GM23248 (cell line): ENCODE measurements around the gene NDUFAF2. TPM values are rescaled to one million over a fixed set of nuclear protein-coding genes. Genes with fewer than 3 reads are reported as not detected.

Experiments used
- DNase-seq: peaks from one replicate; pipeline ENCODE4 v3.0.0-alpha.2; 2015
- H2AFZ ChIP-seq: fragments of 200-600 bp; sonication (generic); 2 replicates; pipeline ENCODE4 v1.6.1; 2016; ENCODE audit warnings: antibody characterized with exemption
- H3F3A ChIP-seq: fragments of 200-600 bp; sonication (generic); 2 replicates; pipeline ENCODE4 v1.6.1; 2016; ENCODE audit warnings: mild to moderate bottlenecking, antibody characterized with exemption, mixed run types; ENCODE audit not compliant: insufficient read depth
- H3K27ac ChIP-seq: fragments of 200-600 bp; sonication (generic); 2 replicates; pipeline ENCODE4 v1.5.1; 2016; ENCODE audit warnings: mild to moderate bottlenecking
- H3K27me3 ChIP-seq: fragments of 200-600 bp; sonication (generic); replicated peaks from 2 replicates; pipeline ENCODE4 v1.6.1; 2016; ENCODE audit warnings: mild to moderate bottlenecking; ENCODE audit not compliant: insufficient read depth
- H3K36me3 ChIP-seq: fragments of 200-600 bp; sonication (generic); 2 replicates; pipeline ENCODE4 v1.6.1; 2016; ENCODE audit warnings: low read depth, mild to moderate bottlenecking
- H3K4me1 ChIP-seq: fragments of 200-600 bp; sonication (generic); 2 replicates; pipeline ENCODE4 v1.6.1; 2016; ENCODE audit warnings: mild to moderate bottlenecking; ENCODE audit not compliant: insufficient read depth
- H3K4me2 ChIP-seq: fragments of 200-600 bp; sonication (generic); one replicate; pipeline ENCODE4 v1.6.1; 2016; ENCODE audit warnings: mild to moderate bottlenecking; ENCODE audit not compliant: unreplicated experiment
- H3K4me3 ChIP-seq: fragments of 200-600 bp; sonication (generic); 2 replicates; pipeline ENCODE4 v1.5.1; 2016; ENCODE audit warnings: mild to moderate bottlenecking
- H3K79me2 ChIP-seq: fragments of 200-600 bp; sonication (generic); 2 replicates; pipeline ENCODE4 v1.6.1; 2016; ENCODE audit warnings: mild to moderate bottlenecking; ENCODE audit not compliant: insufficient read depth
- H3K9ac ChIP-seq: fragments of 200-600 bp; sonication (generic); 2 replicates; pipeline ENCODE4 v1.6.1; 2016; ENCODE audit warnings: mild to moderate bottlenecking
- H3K9me2 ChIP-seq: fragments of 200-600 bp; sonication (generic); 2 replicates; pipeline ENCODE4 v1.6.1; 2016; ENCODE audit warnings: mixed run types, mild to moderate bottlenecking, moderate library complexity; ENCODE audit not compliant: insufficient read depth
- H3K9me3 ChIP-seq: fragments of 200-600 bp; sonication (generic); one replicate; pipeline ENCODE4 v1.6.1; 2017; ENCODE audit warnings: low read depth
- H4K20me1 ChIP-seq: fragments of 200-600 bp; sonication (generic); 2 replicates; pipeline ENCODE4 v1.6.0; 2016; ENCODE audit not compliant: insufficient read depth
- EZH2 ChIP-seq: fragments of 200-600 bp; sonication (generic); IDR thresholded peaks from 2 replicates; pipeline ENCODE4 v1.6.1; 2018; ENCODE audit warnings: antibody characterized with exemption, mild to moderate bottlenecking; ENCODE audit not compliant: insufficient read depth, poor library complexity, severe bottlenecking
- EZH2phosphoT487 ChIP-seq: fragments of 200-600 bp; sonication (generic); IDR thresholded peaks from 2 replicates; pipeline ENCODE4 v1.6.1; 2018; ENCODE audit warnings: antibody characterized with exemption, moderate library complexity, mild to moderate bottlenecking, low read depth; ENCODE audit not compliant: insufficient read depth
- WGBS, 2 experiments: methylation state at CpG; one replicate each; pipeline ENCODE4 v1.1.6; 2015 to 2017; ENCODE audit warnings: low lambda C conversion rate in 2 of 2, low coverage in 1 of 2; ENCODE audit errors: missing lambda C conversion rate in 2 of 2; 5-methylcytosine and 5-hydroxymethylcytosine counted together
- in situ Hi-C: fragments of 300-500 bp; cut with MboI; formaldehyde crosslinking; loops from 2 replicates; pipeline ENCODE4 v1.15.0; 2020
- polyA plus RNA-seq: library from polyadenylated mRNA; unstranded; fragments of >200 nt; fragmentation: Nextera tagmentation; extraction: Ambion mirVana; gene quantifications from 2 replicates; pipeline ENCODE4 v1.2.1, GENCODE V29; 2016
- total RNA-seq: library from RNA; depleted of rRNA; stranded (reverse); fragments of >200 nt; shearing (Covaris generic); gene quantifications from 2 replicates; pipeline ENCODE4 v1.2.3, GENCODE V29; 2014

Gene NDUFAF2
- total and polyA plus RNA-seq, 2 experiments from 2014 or later = 28.9 to 67.0 TPM

- Histone ChIP-seq H3K9me2 (no peaks in the 10 kb centered on the region), H3F3A (no peaks in the 10 kb centered on the region), H4K20me1 (no peaks in the 10 kb centered on the region), H3K4me3 (no peak overlapping the region), H3K79me2 (peaks cover 11% of the 10 kb centered on the region), H3K9ac (no peak overlapping the region), H3K4me1 (no peaks in the 10 kb centered on the region), H3K4me2 (no peak overlapping the region), H2AFZ (no peak overlapping the region), H3K27ac (no peak overlapping the region), H3K9me3 (no peaks in the 10 kb centered on the region), H3K27me3 (no peaks in the 10 kb centered on the region), H3K36me3 (no peaks in the 10 kb centered on the region)
- DNase-seq = no peak
- 87 to 90% methylated on average over 8 of the region's 8 CpGs for WGBS, 2 experiments
- in situ Hi-C loops = loop anchor here (10.0 to 25.0 kb wide), 2 partner anchors 156 to 493 kb away; no protein-coding TSS in a partner anchor
- TF ChIP-seq EZH2phosphoT487 (no peak), EZH2 (no peak)
Observed at GRCh38 chr5:61168951-61169350, 223.9 kb downstream of the NDUFAF2 start.

- TF ChIP-seq EZH2 (no peak), EZH2phosphoT487 (no peak)
- no peaks in the 10 kb centered on the region for H3K4me1 ChIP-seq
- no peaks in the 10 kb centered on the region for H4K20me1 ChIP-seq
- DNase-seq = no peak
- no peaks in the 10 kb centered on the region for H3K27me3 ChIP-seq
- no peak overlapping the region for H3K4me2 ChIP-seq
- in situ Hi-C loops = loop anchor here (25.0 kb wide), 1 partner anchor 491 kb away; no protein-coding TSS in a partner anchor
- H3K36me3 ChIP-seq = no peaks in the 10 kb centered on the region
- 94 to 95% methylated on average over 1 of the region's 1 CpG for WGBS, 2 experiments
- 0 out of 2 replicates have a peak, but pooled peaks cover 4% of the 10 kb centered on the region for H3K79me2 ChIP-seq
- H2AFZ ChIP-seq = no peak overlapping the region
- H3K9me2 ChIP-seq = no peaks in the 10 kb centered on the region
- H3K9me3 ChIP-seq = no peaks in the 10 kb centered on the region
- H3K4me3 ChIP-seq = no peak overlapping the region
- H3K9ac ChIP-seq = no peak overlapping the region
- H3K27ac ChIP-seq = no peak overlapping the region
- no peaks in the 10 kb centered on the region for H3F3A ChIP-seq
Observed at GRCh38 chr5:61171479-61171878, 226.5 kb downstream of the NDUFAF2 start.

GRCh38 chr5:61176631-61177030 lies 231.6 kb downstream of the NDUFAF2 start:
- 94 to 98% methylated on average over 3 of the region's 3 CpGs for WGBS, 2 experiments
- in situ Hi-C loops = no loop called here

GRCh38 chr5:61177070-61177469 lies 232.1 kb downstream of the NDUFAF2 start:
- no peak for DNase-seq
- Histone ChIP-seq H3K4me1 (no peaks in the 10 kb centered on the region), H3K36me3 (no peaks in the 10 kb centered on the region), H3K9ac (no peak overlapping the region), H4K20me1 (no peaks in the 10 kb centered on the region), H3K4me3 (no peak overlapping the region), H2AFZ (no peak overlapping the region), H3K9me3 (no peaks in the 10 kb centered on the region), H3K9me2 (no peaks in the 10 kb centered on the region), H3K27me3 (no peaks in the 10 kb centered on the region), H3F3A (no peaks in the 10 kb centered on the region), H3K27ac (no peak overlapping the region), H3K79me2 (no peaks in the 10 kb centered on the region), H3K4me2 (no peak overlapping the region)
- TF ChIP-seq EZH2phosphoT487 = no peak
- TF ChIP-seq EZH2 = no peak
- 95 to 96% methylated on average over 3 of the region's 3 CpGs for WGBS, 2 experiments
- in situ Hi-C loops = no loop called here

More at GRCh38 chr5:61176631-61177030, 231.6 kb downstream of the NDUFAF2 start:
- no peak overlapping the region for H3K4me3 ChIP-seq
- H3K9me2 ChIP-seq = no peaks in the 10 kb centered on the region
- no peak overlapping the region for H3K27ac ChIP-seq
- H3K36me3 ChIP-seq = no peaks in the 10 kb centered on the region
- H3K79me2 ChIP-seq = no peaks in the 10 kb centered on the region
- no peaks in the 10 kb centered on the region for H3K9me3 ChIP-seq
- no peak for DNase-seq
- TF ChIP-seq EZH2phosphoT487 (no peak), EZH2 (no peak)
- H4K20me1 ChIP-seq = no peaks in the 10 kb centered on the region
- no peaks in the 10 kb centered on the region for H3K4me1 ChIP-seq
- no peak overlapping the region for H3K4me2 ChIP-seq
- no peak overlapping the region for H3K9ac ChIP-seq
- no peaks in the 10 kb centered on the region for H3F3A ChIP-seq
- H3K27me3 ChIP-seq = no peaks in the 10 kb centered on the region
- H2AFZ ChIP-seq = no peak overlapping the region

GRCh38 chr5:61177716-61178115 lies 232.7 kb downstream of the NDUFAF2 start:
- Histone ChIP-seq H3K79me2 (no peaks in the 10 kb centered on the region), H3F3A (no peaks in the 10 kb centered on the region), H3K36me3 (no peaks in the 10 kb centered on the region), H3K9me3 (no peaks in the 10 kb centered on the region), H3K9ac (no peak overlapping the region), H3K27me3 (no peaks in the 10 kb centered on the region), H3K27ac (no peak overlapping the region), H4K20me1 (no peaks in the 10 kb centered on the region), H2AFZ (no peak overlapping the region), H3K9me2 (no peaks in the 10 kb centered on the region), H3K4me3 (no peak overlapping the region), H3K4me1 (no peaks in the 10 kb centered on the region), H3K4me2 (no peak overlapping the region)
- TF ChIP-seq EZH2 = no peak
- DNase-seq = no peak
- WGBS, 2 experiments = 94 to 96% methylated on average over 7 of the region's 7 CpGs
- in situ Hi-C loops = no loop called here
